ENCODE measurements around the gene ZNF555.
"Not testable (repeated sequence)": the region's sequence is repeated elsewhere in the genome, so short reads cannot be mapped to it uniquely, and the experiment has no call there.

Gene ZNF555

DNA sequence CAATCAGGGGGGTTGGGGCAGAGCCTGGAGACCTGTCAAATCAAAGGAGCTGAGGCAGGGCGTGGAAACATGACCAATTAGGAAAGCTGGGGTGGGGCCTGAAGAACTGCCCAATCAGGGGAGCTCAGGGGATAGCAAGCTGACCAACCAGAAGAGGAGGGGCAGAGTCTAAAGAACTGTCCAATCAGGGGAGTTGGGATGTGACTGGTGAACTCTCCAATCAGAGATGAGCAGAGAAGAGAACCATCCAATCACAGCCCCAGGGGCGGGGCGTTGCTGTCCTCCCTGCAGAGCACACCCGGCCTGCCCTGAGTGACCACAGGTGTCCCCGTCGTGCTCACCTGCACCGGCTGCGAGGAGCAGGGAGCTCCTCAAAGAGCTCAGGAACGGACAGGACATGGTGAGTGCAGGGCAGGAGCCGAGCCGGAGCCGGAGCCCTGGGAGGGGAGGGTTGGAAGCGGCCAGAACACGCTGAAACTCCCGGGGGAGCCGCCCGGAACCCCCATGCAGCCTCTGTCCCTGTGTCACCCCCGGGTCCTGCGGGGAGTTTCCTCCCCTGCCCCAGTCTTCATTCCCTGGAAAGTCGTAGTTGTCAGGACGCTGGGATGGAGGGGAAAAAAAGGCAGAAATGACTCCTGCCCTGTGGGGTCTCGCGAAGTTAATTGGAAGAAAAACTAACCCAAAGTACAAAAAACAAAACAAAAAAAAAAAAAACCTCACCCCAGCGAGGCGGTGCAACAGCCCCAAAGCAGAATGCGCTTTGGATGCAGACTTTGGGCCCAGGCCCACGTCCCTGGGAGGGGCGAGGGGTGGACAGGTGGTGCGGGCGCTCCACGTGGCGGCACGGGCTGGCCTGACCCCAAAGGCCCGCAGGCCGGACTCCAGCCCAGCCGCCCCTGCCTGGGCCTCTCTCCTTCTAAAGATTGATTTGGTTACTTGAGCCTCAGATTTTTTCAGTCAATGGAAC lies 26.0 kb downstream of the ZNF555 start, which contains the start of gene ZNF556:
Gene ZNF556 (plus strand): TSS at position 311 of the 967 bp plus-strand sequence. CDS start 87 bp downstream, at position 398.
- no peak for DNase-seq (ENCODE audit: low spot score)

- no peak for DNase-seq (ENCODE audit: low spot score)
These were observed 28.3 kb downstream of the ZNF555 start for GRCh38 chr19:2869618-2870017.

GRCh38 chr19:2872175-2872574 lies 30.9 kb downstream of the ZNF555 start:
- DNase-seq (ENCODE audit: low spot score) = not testable (repeated sequence)

- DNase-seq (ENCODE audit: low spot score) = no peak
These were observed 36.4 kb downstream of the ZNF555 start for GRCh38 chr19:2877398-2878331.

- DNase-seq (ENCODE audit: low spot score) = no peak
These were observed 42.6 kb downstream of the ZNF555 start for GRCh38 chr19:2883686-2884439.

GRCh38 chr19:2885736-2886135 lies 44.5 kb downstream of the ZNF555 start:
- no peak for DNase-seq (ENCODE audit: low spot score)

- peak; percentile 30 for DNase-seq (ENCODE audit: low spot score)
These were observed 46.2 kb downstream of the ZNF555 start for GRCh38 chr19:2887391-2887914.

DNA sequence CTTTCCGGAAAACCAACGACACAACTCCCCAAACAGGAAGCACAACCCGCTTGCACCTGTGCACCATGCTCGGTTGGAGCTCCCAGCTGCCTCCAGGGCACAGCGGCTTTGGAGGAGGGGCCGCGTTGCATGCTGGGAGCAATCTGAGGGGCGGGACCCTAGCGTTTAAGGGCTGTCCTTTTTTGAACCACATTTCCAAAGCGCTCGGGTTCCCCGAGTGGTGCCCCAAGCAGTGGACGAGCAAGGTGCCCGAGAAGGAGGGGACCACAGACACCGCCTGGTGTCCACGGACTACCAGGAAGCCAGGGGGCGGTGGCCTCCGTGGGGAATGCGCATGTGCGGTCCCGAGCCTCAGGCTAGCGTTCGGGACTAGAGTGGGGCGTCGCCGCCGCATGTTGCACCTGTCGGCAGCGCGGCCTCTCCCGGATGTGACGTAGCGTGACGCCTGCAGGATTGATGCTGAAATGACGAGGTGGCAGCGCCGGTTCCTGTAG lies 47.5 kb downstream of the ZNF555 start:
- no peak for DNase-seq (ENCODE audit: low spot score)

GRCh38 chr19:2890531-2890930 lies 49.3 kb downstream of the ZNF555 start:
- not testable (repeated sequence) for DNase-seq (ENCODE audit: low spot score)

DNA sequence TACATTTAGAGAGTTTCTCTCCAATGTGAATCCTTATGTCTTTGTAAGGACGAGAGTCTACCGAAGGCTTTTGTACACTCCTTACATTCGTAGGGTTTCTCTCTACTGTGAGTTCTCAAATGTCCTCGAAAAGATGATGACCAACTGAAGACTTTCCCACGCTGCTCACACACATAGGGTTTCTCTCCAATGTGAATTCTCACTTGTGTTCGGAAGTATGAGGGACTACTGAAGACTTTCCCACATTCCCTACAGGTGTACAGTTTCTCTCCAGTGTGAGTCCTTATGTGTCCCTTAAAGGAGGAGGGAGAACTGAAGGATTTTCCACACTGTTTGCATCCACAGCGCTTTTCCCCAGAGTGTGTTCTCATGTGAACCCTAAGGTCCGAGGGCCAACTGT lies 55.4 kb downstream of the ZNF555 start:
- DNase-seq (ENCODE audit: low spot score) = no peak

- DNase-seq (ENCODE audit: low spot score) = peak; percentile 90
These were observed 59.3 kb downstream of the ZNF555 start, which contains the start of gene ZNF57 for GRCh38 chr19:2900296-2901252. Gene ZNF57 (plus strand): TSS chr19:2900928. CDS start chr19:2901046, 118 bp downstream.

GRCh38 chr19:2902590-2903218 lies 61.4 kb downstream of the ZNF555 start:
- no peak for DNase-seq (ENCODE audit: low spot score)

GRCh38 chr19:2903326-2903725 lies 62.1 kb downstream of the ZNF555 start:
- DNase-seq (ENCODE audit: low spot score) = not testable (repeated sequence)

DNA sequence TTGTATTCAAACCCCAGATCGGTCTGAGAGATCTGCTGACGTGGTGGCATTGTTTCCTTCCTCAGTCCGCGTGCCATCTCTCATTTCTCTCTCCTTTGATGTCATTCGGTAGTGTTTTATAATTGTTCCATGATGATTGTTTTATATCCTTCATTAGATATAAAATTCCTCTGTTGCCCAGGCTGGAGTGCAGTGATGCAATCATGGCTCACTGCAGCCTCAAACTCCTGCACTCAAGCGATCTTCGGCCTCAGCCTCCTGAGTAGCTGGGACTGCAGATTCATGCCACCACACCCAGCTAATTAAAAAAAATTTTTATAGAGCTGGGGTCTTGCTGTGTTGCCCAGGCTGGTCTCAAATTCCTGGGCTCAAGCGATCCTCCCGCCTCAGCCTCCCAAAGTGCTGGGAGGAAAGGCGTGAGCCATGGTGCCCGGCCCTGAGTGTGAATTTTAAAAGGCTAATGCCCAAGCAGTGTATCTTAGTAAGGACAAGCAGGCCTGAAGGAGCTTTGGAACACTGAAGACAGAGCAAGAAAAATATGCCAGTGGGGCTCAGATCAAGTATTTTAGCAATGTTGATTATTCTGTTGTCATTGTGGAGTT lies 64.7 kb downstream of the ZNF555 start:
- no peak for DNase-seq (ENCODE audit: low spot score)

DNA sequence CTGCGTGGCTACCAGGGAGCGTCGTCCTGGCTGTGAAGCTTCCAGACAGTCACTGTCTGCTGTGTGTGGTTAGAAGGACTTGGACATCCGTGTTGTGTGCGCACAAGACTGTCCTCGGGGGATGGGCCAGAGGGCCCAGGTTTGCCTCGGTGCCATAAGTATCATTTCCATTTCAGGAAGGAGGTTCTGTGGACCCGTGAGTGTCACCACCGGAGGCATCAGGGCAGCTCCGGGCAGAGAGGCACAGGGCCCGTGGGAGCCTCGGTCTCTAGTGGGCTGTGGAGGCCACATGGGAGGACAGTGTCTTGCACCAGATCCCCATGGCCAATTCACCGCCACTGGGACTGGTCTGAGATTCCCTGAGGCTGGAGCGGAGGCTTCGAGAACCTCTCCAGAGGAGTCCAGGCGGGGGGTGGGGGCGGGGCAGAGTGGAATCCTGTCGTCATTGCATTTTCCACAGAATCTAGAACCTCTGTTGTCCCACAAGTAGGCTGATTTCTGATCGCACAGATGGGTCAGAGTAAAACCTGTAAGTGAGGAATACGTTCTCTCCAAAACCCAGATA lies 65.4 kb downstream of the ZNF555 start:
- DNase-seq (ENCODE audit: low spot score) = no peak

All from hematopoietic multipotent progenitor cell treated with erythropoietin and hydrocortisone succinate and interleukin-3 and kit ligand, for 15 days (in vitro differentiated cells).